Mucosa of stomach (tissue), 1 donor: Measurements from ENCODE around the gene BRPF1.

Experiments
- H3K27me3 ChIP-seq: one replicate; pipeline ENCODE4 v1.7.0; 2013; ENCODE audit warnings: mild to moderate bottlenecking, low read length; ENCODE audit not compliant: control insufficient read depth, insufficient read depth
- H3K36me3 ChIP-seq: one replicate; pipeline ENCODE4 v1.7.0; 2013; ENCODE audit warnings: low read length; ENCODE audit not compliant: control insufficient read depth, insufficient read depth
- H3K4me1 ChIP-seq: one replicate; pipeline ENCODE4 v1.7.0; 2013; ENCODE audit warnings: mild to moderate bottlenecking, low read length; ENCODE audit not compliant: control insufficient read depth, insufficient read depth
- H3K4me3 ChIP-seq: one replicate; pipeline ENCODE4 v1.7.0; 2013; ENCODE audit warnings: low read length
- H3K9ac ChIP-seq: one replicate; pipeline ENCODE4 v1.7.0; 2013; ENCODE audit warnings: mild to moderate bottlenecking, low read length, moderate library complexity
- H3K9me3 ChIP-seq: one replicate; pipeline ENCODE4 v1.7.0; 2013; ENCODE audit warnings: mild to moderate bottlenecking, low read length, moderate library complexity; ENCODE audit not compliant: control insufficient read depth
- donor health status: Pancreatic carcinoma.

Gene BRPF1

DNA sequence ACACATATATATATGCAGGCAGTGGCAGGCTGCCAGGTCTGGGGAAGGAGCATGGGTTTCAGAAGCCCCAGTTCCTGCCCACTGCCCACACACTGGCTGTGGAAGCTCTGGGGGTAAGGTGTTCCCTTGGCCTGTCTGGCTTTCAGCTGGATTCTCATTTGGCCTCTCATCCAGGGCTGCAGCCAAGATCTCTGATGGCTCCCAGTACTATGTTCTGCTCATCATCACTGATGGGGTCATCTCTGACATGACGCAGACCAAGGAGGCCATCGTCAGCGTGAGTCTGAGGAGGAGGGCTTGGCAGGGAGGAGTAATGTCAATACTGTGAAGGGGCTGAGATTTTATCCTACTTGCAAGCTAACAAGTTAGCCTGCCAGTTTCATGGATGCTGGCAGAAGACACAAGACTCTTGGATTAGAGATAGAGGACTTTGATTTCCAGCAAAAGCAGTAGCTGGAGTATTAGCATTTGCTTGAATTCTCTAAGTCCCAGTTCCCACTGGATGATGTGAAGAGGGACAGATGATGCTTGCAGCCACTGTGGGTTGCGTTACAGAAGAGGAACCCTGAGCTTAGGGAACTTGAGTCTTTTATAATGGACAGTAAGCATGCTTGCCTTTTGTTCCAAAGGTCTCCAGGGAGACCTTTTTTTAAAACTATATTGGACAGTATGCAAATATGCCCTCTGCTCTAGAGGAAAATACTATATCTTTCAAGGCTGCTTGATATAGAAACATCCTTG, 5.6 kb upstream of the BRPF1 start:
- Histone ChIP-seq H3K4me3 (no peak overlapping the region), H3K36me3 (no peaks in the 10 kb centered on the region), H3K4me1 (no peaks in the 10 kb centered on the region), H3K9me3 (no peaks in the 10 kb centered on the region), H3K27me3 (no peaks in the 10 kb centered on the region), H3K9ac (no peak overlapping the region)

DNA sequence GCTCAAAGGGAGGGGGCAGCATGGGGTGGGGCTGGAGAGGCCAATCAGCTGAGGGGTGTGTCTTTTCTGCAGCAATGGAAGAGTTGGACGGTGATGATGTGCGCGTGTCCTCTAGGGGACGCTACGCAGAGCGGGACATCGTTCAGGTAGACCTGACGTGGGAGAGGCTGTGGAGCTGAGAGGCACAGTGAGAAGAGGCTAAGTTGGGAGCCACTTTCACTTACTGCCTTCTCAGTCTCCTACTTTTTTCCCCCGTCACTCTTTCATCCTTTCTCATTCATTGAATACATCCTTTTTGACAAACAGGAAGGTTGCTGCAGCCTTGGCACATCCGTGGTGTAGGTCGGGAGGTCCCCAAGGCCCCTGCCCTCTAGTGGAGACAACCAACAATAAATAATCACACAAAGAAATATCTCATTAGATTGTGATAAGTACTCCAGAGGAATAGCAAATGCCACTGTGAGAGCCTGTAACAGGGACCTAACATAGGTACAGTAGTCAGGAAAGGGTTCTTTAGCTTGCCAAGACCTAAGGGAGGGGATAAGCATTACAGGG, 4.4 kb upstream of the BRPF1 start:
- Histone ChIP-seq H3K27me3 (no peaks in the 10 kb centered on the region), H3K36me3 (no peaks in the 10 kb centered on the region)

DNA sequence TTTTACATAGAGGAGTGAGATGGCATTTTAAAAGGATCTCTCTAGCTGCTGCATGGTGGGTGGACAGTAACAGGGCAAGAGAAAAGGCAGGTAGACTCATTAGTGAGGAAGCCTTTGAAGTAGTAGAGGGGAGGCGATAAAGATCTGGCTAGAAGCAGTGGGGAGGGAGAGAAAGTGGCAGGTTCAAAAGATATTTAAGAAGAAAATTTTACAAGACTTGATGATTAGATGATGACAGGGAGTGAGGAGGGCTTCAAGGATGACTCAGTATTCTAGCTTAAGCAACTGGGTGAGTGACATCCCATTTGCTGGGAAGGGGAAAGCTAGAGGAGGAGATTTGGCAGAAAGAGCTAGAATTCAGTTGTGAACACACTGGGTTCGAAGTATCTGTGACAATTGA, 3.8 kb upstream of the BRPF1 start:
- Histone ChIP-seq H3K4me1 (peaks cover 7% of the 10 kb centered on the region), H3K36me3 (no peaks in the 10 kb centered on the region), H3K27me3 (no peaks in the 10 kb centered on the region), H3K4me3 (no peak overlapping the region), H3K9ac (no peak overlapping the region), H3K9me3 (no peaks in the 10 kb centered on the region)

More for the DNA sequence above, 4.4 kb upstream of the BRPF1 start:
- peaks cover under 1% of the 10 kb centered on the region for H3K4me1 ChIP-seq
- no peak overlapping the region for H3K9ac ChIP-seq
- no peaks in the 10 kb centered on the region for H3K9me3 ChIP-seq
- no peak overlapping the region for H3K4me3 ChIP-seq

DNA sequence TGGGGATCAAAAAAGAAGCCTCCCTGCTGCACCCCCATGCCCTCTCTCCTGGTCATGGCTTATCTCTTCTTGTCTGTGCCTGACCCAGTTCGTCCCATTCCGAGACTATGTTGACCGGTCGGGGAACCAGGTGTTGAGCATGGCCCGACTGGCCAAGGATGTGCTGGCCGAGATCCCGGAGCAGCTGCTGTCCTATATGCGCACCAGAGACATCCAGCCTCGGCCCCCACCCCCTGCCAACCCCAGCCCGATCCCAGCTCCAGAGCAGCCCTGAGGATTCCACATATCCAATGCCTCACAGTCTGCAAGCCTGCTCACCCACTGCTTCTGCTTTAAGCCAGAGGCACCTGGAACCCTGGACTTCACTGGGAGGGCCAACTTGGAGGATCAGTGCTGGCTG, 2.1 kb upstream of the BRPF1 start:
- no peaks in the 10 kb centered on the region for H3K9me3 ChIP-seq

DNA sequence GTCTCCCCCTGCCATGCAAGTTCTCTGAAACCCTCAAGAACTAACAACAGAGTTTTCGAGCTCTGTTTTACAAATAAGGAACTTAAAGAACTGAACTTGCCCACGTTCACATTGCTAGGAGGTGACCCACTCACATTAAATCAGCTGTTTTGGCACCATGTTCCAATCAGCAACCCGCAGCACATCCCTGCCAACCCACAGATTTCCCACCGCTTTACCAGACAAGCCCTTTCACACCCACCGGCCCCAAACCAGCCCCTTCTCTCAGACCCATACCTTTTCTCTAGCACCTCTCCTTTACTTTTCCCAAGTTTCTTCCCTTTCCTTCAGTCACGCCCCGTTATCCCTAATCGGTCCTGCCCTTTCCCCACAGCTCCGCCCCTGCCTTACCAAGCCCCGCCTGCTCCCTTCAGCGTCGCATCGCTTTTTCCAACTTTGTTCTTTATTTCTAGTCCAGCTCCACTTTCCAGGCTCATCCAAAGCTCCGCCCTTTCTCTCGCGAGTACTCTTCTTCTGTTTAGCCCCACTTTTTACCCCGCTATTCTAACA, 804 bp upstream of the BRPF1 start:
- peaks cover 7% of the 10 kb centered on the region for H3K36me3 ChIP-seq
- H3K27me3 ChIP-seq: no peaks in the 10 kb centered on the region
- H3K4me3 ChIP-seq: no peak overlapping the region
- peaks cover 8% of the 10 kb centered on the region for H3K4me1 ChIP-seq
- no peaks in the 10 kb centered on the region for H3K9me3 ChIP-seq
- H3K9ac ChIP-seq: peak overlapping the region; percentile 49

More for the DNA sequence above, 2.1 kb upstream of the BRPF1 start:
- Histone ChIP-seq H3K4me1 (peaks cover 8% of the 10 kb centered on the region), H3K4me3 (no peak overlapping the region), H3K36me3 (peaks cover 3% of the 10 kb centered on the region), H3K27me3 (no peaks in the 10 kb centered on the region), H3K9ac (no peak overlapping the region)

DNA sequence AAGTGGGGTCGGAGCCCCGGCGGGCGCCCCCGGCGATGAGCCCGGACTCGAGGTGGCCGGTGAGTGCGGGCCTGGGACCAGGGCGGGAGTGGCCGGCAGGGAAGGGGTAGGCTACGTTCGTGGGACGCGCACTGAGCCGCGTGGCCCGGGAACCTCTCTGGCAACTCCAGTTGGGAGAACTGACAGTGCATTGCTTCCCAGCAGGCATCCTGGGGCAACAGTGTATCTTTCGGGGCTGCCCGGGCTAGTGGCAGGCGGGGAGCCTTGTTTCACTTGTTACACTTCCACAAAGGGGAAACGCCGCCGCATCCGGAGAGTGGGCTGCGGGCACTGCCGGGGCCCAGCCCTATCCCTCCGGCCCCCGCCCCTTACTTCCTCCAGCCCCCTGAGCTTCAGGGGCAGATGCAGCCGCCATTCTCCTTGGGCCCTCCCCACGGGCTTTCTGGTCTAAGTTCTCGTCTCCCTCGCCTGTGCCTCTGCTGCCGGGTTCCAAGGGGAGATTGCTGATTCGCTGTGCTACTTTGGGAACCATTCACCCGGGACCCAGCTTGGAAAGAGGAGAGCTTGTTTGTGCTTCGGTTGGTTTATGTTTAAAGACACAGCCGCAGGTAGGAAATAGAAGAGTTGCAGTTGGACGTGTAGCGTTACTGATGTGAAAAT, 675 bp downstream of the BRPF1 start:
- Histone ChIP-seq H3K36me3 (peaks cover 7% of the 10 kb centered on the region), H3K9me3 (no peaks in the 10 kb centered on the region), H3K9ac (peak overlapping the region; percentile 91), H3K27me3 (no peaks in the 10 kb centered on the region), H3K4me3 (peak overlapping the region; percentile 69), H3K4me1 (peaks cover 8% of the 10 kb centered on the region)

DNA sequence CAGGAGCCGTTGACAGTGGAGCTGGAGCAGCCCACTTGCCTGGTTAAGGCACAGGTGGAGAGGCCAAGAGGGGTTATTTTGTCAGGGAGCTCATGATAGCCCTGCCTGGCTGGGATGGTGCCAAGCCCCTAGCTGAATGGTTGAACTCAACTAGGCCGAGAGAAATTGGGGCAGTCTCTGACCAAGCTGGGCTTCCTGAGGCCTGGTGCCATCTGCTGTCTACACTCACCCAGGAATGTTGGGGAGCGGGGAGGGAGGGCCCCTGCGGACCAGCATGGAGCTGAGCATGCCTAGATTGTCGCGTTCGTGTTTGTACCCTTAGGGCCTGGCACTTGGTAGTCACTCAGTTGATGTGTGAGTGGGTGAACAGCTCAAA, 1.2 kb downstream of the BRPF1 start:
- no peaks in the 10 kb centered on the region for H3K27me3 ChIP-seq
- H3K4me1 ChIP-seq: peaks cover 8% of the 10 kb centered on the region
- H3K36me3 ChIP-seq: peaks cover 7% of the 10 kb centered on the region
- peak overlapping the region; percentile 91 for H3K9ac ChIP-seq
- no peaks in the 10 kb centered on the region for H3K9me3 ChIP-seq
- H3K4me3 ChIP-seq: peak overlapping the region; percentile 69

DNA sequence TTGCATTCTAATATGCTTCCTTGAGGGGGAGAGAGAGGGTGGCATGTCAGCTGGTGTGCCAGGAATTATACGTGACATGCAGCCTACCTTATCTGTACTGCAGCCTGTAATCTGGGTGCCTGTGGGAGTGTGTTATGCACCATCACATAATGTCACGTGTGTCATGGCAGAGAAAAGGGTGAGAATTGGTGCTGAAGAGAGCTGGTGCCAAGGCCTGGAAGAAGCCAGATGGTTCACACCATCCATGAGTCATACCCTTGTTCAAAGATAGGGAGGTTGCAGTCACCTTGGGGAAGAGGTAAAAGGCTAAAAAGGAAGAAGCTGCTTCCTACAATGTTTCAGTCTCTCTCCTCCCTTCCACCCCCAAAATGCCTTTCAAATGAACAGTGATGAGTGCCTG, 5.3 kb downstream of the BRPF1 start:
- peaks cover 34% of the 10 kb centered on the region for H3K36me3 ChIP-seq
- peaks cover 8% of the 10 kb centered on the region for H3K4me1 ChIP-seq

DNA sequence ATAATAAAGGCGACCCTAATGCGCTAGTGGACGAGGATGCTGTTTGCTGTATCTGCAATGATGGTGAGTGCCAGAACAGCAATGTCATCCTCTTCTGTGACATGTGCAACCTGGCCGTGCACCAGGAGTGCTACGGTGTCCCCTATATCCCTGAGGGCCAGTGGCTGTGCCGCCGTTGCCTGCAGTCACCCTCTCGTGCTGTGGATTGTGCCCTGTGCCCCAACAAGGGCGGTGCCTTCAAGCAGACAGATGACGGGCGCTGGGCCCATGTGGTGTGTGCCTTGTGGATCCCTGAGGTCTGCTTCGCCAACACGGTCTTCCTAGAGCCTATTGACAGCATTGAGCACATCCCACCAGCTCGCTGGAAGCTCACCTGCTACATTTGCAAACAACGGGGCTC, 7.6 kb downstream of the BRPF1 start:
- no peaks in the 10 kb centered on the region for H3K27me3 ChIP-seq
- H3K4me3 ChIP-seq: no peak overlapping the region
- H3K4me1 ChIP-seq: no peaks in the 10 kb centered on the region
- H3K36me3 ChIP-seq: peaks cover 46% of the 10 kb centered on the region
- H3K9me3 ChIP-seq: no peaks in the 10 kb centered on the region
- no peak overlapping the region for H3K9ac ChIP-seq

More for the DNA sequence above, 5.3 kb downstream of the BRPF1 start:
- Histone ChIP-seq H3K9me3 (no peaks in the 10 kb centered on the region), H3K27me3 (no peaks in the 10 kb centered on the region), H3K4me3 (no peak overlapping the region), H3K9ac (no peak overlapping the region)

DNA sequence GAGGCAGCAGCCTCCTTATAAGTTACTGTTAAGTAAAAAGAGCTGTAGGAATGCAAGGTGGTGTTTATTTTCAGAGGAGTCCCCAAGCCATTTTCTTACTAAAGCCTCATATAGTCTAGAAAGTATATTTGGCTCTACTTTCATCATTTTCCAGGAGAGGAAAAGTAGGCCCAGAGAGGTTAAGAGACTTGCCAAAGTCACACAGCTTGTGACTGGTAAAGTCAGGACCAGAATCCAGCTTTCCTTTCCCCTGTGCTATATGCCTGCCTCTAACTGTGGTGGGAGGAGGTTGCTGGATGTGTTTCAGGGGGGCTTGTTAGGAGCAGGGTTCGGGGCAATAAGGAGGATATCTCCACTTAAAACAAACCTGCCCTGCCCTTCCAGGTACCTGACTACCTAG, 11.0 kb downstream of the BRPF1 start:
- Histone ChIP-seq H3K27me3 (no peaks in the 10 kb centered on the region), H3K4me3 (no peak overlapping the region), H3K4me1 (no peaks in the 10 kb centered on the region), H3K9ac (no peak overlapping the region), H3K9me3 (no peaks in the 10 kb centered on the region), H3K36me3 (peaks cover 55% of the 10 kb centered on the region)

DNA sequence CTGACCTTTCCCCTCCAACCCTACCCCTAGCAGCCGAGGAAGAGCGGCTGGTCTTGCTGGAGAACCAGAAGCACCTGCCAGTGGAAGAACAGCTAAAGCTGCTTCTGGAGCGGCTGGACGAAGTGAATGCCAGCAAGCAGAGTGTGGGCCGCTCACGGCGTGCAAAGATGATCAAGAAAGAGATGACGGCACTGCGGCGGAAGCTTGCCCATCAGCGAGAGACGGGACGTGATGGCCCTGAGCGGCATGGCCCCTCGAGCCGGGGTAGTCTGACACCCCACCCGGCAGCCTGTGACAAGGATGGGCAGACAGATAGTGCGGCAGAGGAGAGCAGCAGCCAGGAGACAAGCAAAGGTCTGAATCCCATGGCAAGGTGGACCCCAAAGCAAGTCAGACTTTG, 12.0 kb downstream of the BRPF1 start:
- peaks cover 50% of the 10 kb centered on the region for H3K36me3 ChIP-seq
- no peaks in the 10 kb centered on the region for H3K4me1 ChIP-seq
- H3K9ac ChIP-seq: no peak overlapping the region
- H3K9me3 ChIP-seq: no peaks in the 10 kb centered on the region
- H3K27me3 ChIP-seq: no peaks in the 10 kb centered on the region
- H3K4me3 ChIP-seq: no peak overlapping the region

DNA sequence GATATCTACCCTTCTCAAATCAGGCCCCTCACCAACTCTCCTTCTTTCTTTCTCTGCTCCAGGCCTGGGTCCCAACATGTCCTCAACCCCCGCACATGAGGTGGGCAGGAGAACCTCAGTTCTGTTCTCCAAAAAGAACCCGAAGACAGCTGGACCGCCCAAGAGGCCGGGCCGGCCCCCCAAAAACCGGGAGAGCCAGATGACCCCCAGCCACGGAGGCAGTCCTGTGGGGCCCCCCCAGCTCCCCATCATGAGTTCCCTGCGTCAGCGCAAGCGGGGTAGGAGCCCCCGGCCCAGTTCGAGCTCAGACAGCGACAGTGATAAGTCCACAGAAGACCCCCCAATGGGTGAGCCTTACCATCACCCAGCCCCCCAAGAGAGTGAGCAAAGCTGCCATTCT, 12.6 kb downstream of the BRPF1 start:
- Histone ChIP-seq H3K9me3 (no peaks in the 10 kb centered on the region), H3K36me3 (peaks cover 46% of the 10 kb centered on the region), H3K4me1 (peaks cover 4% of the 10 kb centered on the region), H3K27me3 (no peaks in the 10 kb centered on the region), H3K9ac (no peak overlapping the region), H3K4me3 (no peak overlapping the region)
